A549 treated with RU486 at 1 μM for 4 hours (cell line): Measurements from ENCODE around the gene PAXX. TPM values are rescaled to one million over a fixed set of nuclear protein-coding genes. Genes with fewer than 3 reads are reported as not detected.

Experiments used
- total RNA-seq: library from RNA; stranded (reverse); fragments of 200-300 nt; extraction: Qiagen RNA extraction; gene quantifications from 5 replicates; pipeline ENCODE4 v1.2.3, GENCODE V29; 2022; ENCODE audit warnings: low read depth

Gene PAXX
- total RNA-seq, result 42.1 to 79.2 TPM (median 76.4 TPM) in 5 replicates

GRCh38 chr9:136991993-136992818 lies at the start of gene PAXX:
Gene PAXX (plus strand): TSS chr9:136992422. CDS start chr9:136992444, 22 bp downstream.

GRCh38 chr9:136944519-136945332 lies 47.5 kb upstream of the PAXX start, which contains the start of the genes C8G and FBXW5:
Gene C8G (plus strand): TSS chr9:136945243. CDS start chr9:136945321, 78 bp downstream.
Gene FBXW5 (minus strand): TSS chr9:136944738. CDS start chr9:136944083, 655 bp downstream.

GRCh38 chr9:136951541-136952320 lies 40.5 kb upstream of the PAXX start, which contains the start of gene LCN12:
Gene LCN12 (plus strand): TSS chr9:136952273. CDS start chr9:136952328, 55 bp downstream.

GRCh38 chr9:136977223-136977622 lies 15.0 kb upstream of the PAXX start, which contains the start of gene PTGDS:
Gene PTGDS (plus strand): TSS chr9:136977504. CDS start chr9:136977579, 75 bp downstream.

GRCh38 chr9:136982232-136983051 lies 9.8 kb upstream of the PAXX start, which contains the start of gene LCNL1:
Gene LCNL1 (plus strand): TSS chr9:136982993. CDS start chr9:136983587, 594 bp downstream.

GRCh38 chr9:136996361-136997292 lies 4.4 kb downstream of the PAXX start, which contains the start of gene CLIC3:
Gene CLIC3 (minus strand): TSS chr9:136996568. CDS start chr9:136996543, 25 bp downstream.

DNA sequence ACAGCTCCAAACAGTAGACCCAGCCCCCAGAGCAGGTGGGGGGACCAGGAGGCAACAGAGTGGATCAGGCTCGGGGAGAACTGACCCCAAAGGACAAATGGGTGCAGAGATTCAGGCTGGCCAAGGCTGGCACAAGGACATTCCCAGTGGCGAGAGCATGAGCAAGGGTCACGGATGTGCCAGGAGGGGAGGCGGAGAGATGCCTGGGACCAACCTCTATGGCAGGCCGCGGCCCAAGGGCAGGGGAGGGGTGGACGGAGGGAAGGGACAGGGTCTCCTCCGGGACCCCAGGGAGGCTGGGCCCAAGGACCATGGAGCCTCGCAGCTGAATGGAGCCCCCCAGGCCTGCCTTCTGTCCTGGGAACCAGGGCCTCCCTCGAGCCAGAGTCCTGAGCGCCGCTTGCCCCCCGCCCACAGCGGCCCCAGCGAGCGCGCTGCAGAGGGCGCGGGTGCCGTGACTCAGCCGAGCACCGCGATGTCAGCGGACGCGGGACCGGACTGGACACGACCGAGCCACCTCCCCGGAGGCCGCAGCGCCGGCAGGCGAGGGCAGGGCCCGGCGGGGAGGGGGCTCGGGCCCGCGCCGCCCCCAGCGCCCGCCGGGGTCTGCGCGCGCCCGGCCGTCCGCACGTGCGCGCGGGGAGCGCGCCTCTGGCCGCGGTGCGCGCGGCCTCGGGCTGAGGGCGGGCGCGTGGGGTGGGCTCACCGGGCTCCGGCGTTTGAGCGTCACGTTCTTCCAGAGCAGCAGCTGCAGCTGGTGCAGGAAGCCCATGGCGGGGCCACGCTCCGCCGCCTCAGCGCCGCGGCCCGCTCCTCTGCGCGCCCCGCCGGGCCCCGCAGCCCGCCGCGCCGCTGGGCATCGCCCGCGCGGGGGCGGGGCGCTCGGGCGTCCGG lies 35.4 kb downstream of the PAXX start, which contains the start of gene ABCA2:
Gene ABCA2, minus strand, starts transcription at position 869 of the 894 bp plus-strand sequence. Its CDS starts 97 bp downstream, at position 772.

DNA sequence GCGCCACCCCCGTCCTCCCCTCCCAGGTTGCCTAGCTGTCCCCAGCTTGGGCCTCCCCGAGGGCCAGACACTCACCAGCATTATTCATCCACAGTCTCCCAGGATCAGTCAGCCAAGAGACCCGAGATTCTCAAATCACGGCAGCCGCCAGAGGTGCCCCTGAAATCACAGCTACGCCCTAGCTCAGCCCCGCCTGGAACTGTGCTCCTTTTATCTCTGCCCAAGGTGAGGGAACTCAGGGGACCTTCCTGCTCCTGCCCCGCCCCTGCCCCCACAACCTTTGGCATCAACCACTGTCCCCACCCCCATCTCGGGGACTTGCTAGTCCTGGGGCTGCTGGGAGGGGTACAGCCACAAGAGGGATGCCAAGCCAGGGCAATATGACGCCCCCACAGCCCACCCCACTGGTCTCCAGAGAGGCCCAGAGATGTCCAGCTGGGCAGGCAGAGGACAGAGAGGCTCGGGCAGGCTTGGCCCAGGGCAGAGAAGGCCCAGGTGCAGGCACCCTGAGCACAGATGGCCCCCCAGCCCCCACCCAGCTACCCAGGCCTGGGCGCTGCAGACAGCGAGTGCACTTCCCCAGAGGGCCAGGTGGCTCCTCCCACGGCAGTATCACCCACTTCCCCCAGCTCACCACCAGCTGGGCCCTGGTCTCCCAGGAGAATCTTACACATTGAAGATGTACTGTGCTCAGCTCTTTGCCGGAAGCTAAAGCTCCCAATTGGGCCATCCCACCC lies 39.9 kb downstream of the PAXX start, which contains the start of gene FUT7:
Gene FUT7, minus strand, starts transcription at position 185 of the 737 bp plus-strand sequence. Its CDS starts 97 bp downstream, at position 88.

Other genes starting within 250 kb of the PAXX start
- gene LCN10, start 249.5 kb upstream of the PAXX start, total RNA-seq, result not detected in 5 replicates
- gene LCN6, start 243.9 kb upstream of the PAXX start, total RNA-seq, result not detected in 5 replicates
- gene LCN8, start 234.2 kb upstream of the PAXX start, total RNA-seq, result not detected in 5 replicates
- gene LCN15, start 227.9 kb upstream of the PAXX start, total RNA-seq, result not detected in 5 replicates
- gene TMEM141, start 201.1 kb upstream of the PAXX start, total RNA-seq, result 55.2 to 72.6 TPM (median 70.2 TPM) in 5 replicates
- gene CCDC183, start 196.1 kb upstream of the PAXX start, total RNA-seq, result 0.28 to 0.49 TPM (median 0.32 TPM) in 5 replicates
- gene RABL6, start 184.5 kb upstream of the PAXX start, total RNA-seq, result 62.1 to 91.5 TPM (median 77.2 TPM) in 5 replicates
- gene AJM1, start 149.9 kb upstream of the PAXX start, total RNA-seq, result 3.1 to 4.4 TPM (median 4.0 TPM) in 5 replicates
- 264 to 320 TPM (median 309 TPM) in 5 replicates for gene PHPT1, start 143.0 kb upstream of the PAXX start, total RNA-seq
- gene MAMDC4, start 140.1 kb upstream of the PAXX start, total RNA-seq, result 1.8 to 5.2 TPM (median 3.6 TPM) in 5 replicates
- gene EDF1, start 126.1 kb upstream of the PAXX start, total RNA-seq, result 453 to 576 TPM (median 473 TPM) in 5 replicates
- gene TRAF2, start 105.9 kb upstream of the PAXX start, total RNA-seq, result 43.0 to 67.7 TPM (median 61.3 TPM) in 5 replicates
- gene FBXW5, start 47.7 kb upstream of the PAXX start, total RNA-seq, result 58.4 to 107 TPM (median 95.0 TPM) in 5 replicates
- gene C8G, start 47.2 kb upstream of the PAXX start, total RNA-seq, result 0.24 to 2.2 TPM (median 0.66 TPM) in 5 replicates
- gene LCN12, start 40.1 kb upstream of the PAXX start, total RNA-seq, result 0.61 to 1.6 TPM (median 0.86 TPM) in 5 replicates
- 0.25 to 0.76 TPM (median 0.59 TPM) in 3 of 5 replicates, not detected in the others for gene PTGDS, start 14.9 kb upstream of the PAXX start, total RNA-seq
- gene LCNL1, start 9.4 kb upstream of the PAXX start, total RNA-seq, result not detected in 5 replicates
- gene CLIC3, start 4.1 kb downstream of the PAXX start, total RNA-seq, result 2.0 to 3.7 TPM (median 3.4 TPM) in 5 replicates
- 18.6 to 29.0 TPM (median 26.5 TPM) in 5 replicates for gene ABCA2, start 35.8 kb downstream of the PAXX start, total RNA-seq
- 0.07 to 0.09 TPM (median 0.08 TPM) in 3 of 5 replicates, not detected in the others for gene FUT7, start 39.7 kb downstream of the PAXX start, total RNA-seq
- 37.1 to 85.1 TPM (median 73.1 TPM) in 5 replicates for gene NPDC1, start 53.8 kb downstream of the PAXX start, total RNA-seq
- 0.31 to 1.1 TPM (median 0.91 TPM) in 5 replicates for gene ENTPD2, start 61.6 kb downstream of the PAXX start, total RNA-seq
- 14.0 to 28.0 TPM (median 25.8 TPM) in 5 replicates for gene SAPCD2, start 78.1 kb downstream of the PAXX start, total RNA-seq
- 9.3 to 14.6 TPM (median 11.2 TPM) in 5 replicates for gene UAP1L1, start 85.1 kb downstream of the PAXX start, total RNA-seq
- gene MAN1B1, start 94.6 kb downstream of the PAXX start, total RNA-seq, result 42.0 to 52.8 TPM (median 50.3 TPM) in 5 replicates
- 71.8 to 128 TPM (median 111 TPM) in 5 replicates for gene DPP7, start 122.3 kb downstream of the PAXX start, total RNA-seq
- 0.26 to 0.78 TPM (median 0.52 TPM) in 5 replicates for gene GRIN1, start 146.7 kb downstream of the PAXX start, total RNA-seq
- 0.50 to 1.9 TPM (median 1.9 TPM) in 5 replicates for gene LRRC26, start 177.6 kb downstream of the PAXX start, total RNA-seq
- gene TMEM210, start 179.6 kb downstream of the PAXX start, total RNA-seq, result not detected in 5 replicates
- 21.7 to 38.1 TPM (median 33.0 TPM) in 5 replicates for gene ANAPC2, start 196.1 kb downstream of the PAXX start, total RNA-seq
- 103 to 153 TPM (median 139 TPM) in 5 replicates for gene SSNA1, start 196.3 kb downstream of the PAXX start, total RNA-seq
- gene TPRN, start 208.3 kb downstream of the PAXX start, total RNA-seq, result 5.1 to 10.4 TPM (median 8.8 TPM) in 5 replicates
- 33.4 to 46.5 TPM (median 43.2 TPM) in 5 replicates for gene TMEM203, start 213.2 kb downstream of the PAXX start, total RNA-seq
- gene NDOR1, start 213.3 kb downstream of the PAXX start, total RNA-seq, result 10.9 to 18.5 TPM (median 16.3 TPM) in 5 replicates
- 1.1 to 2.2 TPM (median 2.0 TPM) in 5 replicates for gene RNF208, start 229.8 kb downstream of the PAXX start, total RNA-seq
- 2.7 to 4.3 TPM (median 4.1 TPM) in 5 replicates for gene CYSRT1, start 232.8 kb downstream of the PAXX start, total RNA-seq
- gene RNF224, start 235.1 kb downstream of the PAXX start, total RNA-seq, result 0.16 to 0.23 TPM (median 0.23 TPM) in 3 of 5 replicates, not detected in the others
- 0.07 to 0.08 TPM (median 0.07 TPM) in 3 of 5 replicates, not detected in the others for gene SLC34A3, start 238.5 kb downstream of the PAXX start, total RNA-seq
- gene TUBB4B, start 248.9 kb downstream of the PAXX start, total RNA-seq, result 579 to 790 TPM (median 733 TPM) in 5 replicates